Central memory CD4-positive, alpha-beta T cell (primary cell): ENCODE measurements around the gene MRPL38.
"Not testable (repeated sequence)": the region's sequence is repeated elsewhere in the genome, so short reads cannot be mapped to it uniquely, and the experiment has no call there.

Source experiments
- DNase-seq: peaks from one replicate; pipeline ENCODE4 v3.0.0; 2022

MRPL38 gene

DNA sequence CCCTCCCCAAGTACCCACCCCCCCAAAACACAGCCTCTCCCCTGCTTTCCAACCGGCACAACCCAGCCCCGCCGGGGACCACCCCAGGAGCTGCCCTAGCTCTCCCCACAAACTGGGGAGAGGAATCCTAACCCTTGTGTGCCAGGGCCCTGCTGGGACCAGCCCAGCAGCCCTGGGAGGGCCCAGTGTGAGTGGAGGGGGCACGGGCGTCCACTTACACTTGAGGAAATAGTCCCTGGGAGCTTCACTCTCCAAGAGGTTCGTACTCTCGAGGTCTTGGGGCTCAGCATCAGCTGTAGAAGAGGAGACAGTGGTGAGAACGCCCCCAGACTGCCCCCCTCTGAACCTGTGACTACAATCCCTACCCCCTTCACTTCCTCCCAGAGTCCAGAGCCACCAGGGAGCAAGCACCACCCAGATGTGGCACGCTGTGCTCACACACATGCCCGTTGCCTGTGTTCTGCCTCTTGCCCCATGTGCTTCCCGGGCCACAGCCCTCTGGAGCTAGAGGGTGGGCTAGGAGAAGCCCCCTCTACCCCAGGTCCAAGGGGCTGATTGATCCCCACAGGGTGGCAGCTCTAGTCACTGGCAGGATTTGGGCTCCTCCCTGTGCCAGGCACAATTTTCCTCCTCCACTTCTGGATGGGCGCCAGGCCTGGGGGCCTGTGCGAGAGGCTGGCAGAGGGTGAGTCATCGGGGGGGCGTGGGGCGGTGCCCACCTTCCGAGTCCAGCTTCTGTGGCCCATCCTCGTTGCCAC lies 29.3 kb downstream of the MRPL38 start:
- DNase-seq: no peak

DNA sequence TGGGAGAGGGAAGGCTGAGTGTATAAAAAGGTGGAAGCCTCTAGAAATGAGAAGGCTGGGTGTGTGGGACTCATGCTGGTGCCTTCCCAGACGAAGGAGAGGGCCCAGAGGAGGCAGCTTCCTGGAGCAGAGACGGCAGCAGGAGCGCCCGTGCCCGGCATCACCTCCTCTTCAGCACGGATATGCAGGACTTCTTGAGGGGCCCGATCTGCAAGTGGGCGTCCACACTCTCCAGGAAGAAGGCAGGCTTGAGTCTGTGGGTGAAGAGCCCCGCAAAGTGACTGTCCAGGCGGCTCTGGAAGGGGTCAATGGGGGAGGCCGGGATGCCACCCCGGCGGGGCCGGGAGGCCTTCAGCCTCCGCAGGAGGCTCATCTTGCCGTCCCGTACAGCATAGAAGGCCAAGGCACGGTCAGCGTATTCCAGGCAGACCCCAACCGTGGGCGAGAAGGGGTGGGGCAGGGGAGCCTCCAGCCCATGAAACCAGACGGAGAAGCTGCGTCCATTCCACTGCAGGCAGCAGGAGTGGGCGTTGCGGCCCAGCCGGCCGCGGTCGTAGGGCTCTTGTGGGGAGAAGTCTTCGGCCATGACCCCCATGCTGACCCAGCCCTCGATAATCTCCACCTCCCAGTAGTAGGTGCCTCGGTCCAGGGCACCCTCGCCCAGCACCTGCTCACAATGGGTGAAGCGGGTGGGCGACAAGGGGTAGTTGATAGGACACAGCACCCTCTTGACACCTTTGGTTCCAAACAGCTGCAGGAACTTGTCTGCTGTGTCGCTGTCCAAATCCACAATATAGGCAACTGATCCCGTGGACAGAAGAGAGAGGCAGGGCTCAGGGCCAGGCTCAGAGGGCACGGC lies 30.1 kb downstream of the MRPL38 start:
- no peak for DNase-seq

DNA sequence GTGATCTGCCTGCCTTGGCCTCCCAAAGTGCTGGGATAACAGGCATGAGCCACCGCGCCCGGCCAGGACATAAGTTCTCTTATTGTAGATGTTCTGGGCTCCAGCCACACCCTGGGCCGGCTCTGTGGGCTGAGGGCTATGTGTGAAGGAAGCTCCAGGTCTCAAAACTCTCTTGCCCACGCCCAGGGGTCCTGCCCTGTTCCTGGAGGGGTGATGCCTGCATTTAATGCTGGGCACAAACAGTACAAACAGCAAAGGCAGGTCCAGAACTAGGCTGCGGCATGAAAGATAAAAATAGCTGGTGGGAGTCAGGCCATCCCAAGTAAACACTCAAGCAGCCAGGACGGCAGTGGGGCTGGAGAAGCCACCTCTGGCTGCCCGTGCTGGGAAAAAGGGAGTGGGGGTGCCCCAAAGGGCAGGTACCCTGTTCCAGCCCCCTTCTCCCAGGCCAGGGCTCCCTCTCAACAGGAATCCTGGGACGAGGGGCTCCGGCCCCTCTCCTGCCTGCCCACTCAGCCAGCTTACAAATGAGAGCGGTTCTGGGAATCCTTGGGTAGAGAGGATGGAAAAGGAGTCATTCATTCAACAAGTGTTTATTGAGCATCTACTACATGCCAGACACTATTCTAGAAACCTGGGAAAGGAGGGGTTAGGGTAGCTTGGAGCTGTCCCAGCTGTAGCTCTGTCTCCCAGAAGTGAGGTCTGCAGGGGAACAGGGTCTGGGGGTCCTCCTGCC lies 30.9 kb downstream of the MRPL38 start:
- no peak for DNase-seq

DNA sequence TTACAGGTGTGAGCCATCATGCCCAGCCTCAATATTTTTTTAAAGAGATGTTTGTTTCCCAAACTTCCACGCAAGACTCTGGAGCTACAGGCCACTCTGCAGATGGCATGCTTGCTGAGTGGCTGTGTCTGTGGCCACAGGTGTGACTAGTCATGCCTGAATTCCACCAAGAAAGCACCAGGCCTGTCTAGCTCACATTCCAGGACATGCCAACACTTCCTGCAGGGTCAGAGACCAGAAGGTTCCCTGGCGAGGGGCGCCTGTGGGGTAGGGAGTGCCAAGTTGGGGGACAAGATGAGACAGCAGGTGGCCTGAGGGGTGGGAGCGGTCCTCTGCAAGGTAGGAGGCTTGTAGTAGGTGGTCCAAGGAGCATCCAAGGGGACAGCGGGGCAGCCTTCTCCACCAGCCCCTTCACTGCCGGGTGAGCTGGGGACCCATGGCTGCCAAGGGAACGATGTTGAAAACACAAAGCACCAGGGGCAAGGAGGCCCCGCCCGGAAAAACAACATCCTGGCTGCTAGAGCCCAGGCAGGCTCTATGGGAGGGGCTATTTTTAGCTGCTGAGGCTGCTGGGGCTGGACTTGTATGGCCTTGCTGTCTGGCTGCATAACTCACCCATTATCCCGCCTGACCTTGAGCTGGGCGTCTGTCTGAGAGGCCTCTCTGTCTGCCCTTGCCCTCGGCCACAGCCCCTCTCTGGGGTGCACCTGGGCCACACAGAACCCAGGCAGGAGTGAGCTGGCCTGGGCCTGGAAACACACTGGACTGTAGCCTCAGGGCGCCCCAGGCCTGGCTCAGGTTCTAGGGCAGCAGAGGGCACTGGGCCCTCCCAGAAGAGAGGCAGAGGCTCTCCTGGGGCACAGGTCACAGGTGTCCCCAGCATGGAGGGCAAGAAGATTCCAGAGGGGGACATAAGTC lies 32.0 kb downstream of the MRPL38 start:
- peak; percentile 67 for DNase-seq

DNA sequence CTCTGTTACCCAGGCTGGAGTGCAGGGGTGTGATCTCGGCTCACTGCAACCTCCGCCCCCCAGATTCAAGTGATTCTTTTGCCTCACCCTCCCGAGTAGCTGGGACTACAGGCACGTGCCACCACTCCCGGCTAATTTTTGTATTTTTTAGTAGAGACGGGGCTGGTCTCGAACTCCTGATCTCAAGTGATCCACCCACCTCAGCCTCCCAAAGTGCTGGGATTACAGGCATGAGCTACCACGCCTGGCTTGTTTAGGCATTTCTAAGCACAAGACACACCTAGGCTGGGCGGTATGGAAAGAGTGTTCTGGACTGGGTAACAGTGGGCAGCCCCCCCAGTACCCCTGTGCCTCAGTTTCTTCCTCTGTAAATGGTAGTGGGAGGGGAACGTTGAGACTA lies 34.5 kb downstream of the MRPL38 start:
- not testable (repeated sequence) for DNase-seq

DNA sequence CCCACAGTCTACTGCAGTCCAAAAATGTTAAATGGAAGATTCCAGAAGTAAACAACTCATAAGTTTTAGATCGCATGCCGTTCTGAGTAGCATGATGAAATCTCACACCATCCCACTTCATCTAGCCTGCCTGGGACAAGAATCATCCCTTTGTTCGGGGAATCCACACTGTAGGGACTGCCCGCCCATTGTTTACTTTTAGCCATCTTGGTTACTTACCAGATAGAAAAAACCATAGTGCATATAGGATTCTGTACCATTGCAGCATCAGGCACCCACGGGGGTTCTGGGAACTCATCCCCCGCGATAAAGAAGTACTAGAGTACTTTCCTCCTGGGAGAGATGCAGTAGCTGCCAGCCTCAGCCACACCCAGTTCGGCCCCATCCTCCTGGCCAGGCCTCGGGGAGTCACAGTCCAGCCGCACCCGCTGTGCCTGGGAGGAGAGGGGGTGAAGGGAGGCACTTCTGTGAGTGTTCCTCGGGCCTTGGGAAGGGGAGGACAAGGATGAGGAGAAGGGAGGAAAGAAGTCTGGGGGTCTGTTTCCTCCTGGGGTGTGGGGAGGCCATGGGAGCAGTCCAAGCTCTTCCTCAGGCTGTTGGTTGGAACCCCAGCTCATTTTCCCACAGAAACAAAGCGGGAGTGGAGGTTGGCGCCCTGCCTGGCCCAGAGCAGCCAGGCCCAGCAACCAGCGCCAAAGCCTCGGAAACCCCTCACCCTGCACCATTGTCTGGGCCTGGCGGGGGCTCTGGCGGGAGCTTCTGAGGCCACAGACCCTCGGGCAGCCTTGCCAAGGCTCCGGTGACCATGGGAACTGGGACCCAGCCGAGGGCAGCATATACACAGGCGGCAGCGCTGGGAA lies 35.2 kb downstream of the MRPL38 start:
- DNase-seq: no peak

DNA sequence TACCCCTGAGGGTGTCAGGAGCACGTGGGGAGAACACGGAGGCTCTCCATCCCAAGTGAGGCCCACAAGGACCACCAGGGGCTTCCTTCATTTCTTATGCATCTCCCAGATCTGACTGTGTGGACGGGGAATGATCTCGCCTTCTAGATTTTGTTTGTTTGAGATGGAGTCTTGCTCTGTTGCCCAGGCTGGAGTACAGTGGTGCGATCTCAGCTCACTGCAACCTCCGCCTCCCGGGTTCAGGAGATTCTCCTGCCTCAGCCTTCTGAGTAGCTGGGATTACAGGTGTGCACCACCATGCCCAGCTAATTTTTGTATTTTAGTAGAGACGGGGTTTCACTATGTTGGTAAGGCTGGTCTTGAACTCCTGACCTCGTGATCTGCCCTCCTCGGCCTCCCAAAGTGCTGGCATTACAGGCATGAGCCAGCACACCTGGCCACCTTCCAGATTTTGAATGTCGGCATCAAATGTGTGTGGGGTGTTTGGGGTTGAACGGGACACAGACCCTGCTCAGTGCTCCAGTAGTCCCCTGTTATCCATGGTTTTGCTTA lies 35.9 kb downstream of the MRPL38 start:
- not testable (repeated sequence) for DNase-seq

DNA sequence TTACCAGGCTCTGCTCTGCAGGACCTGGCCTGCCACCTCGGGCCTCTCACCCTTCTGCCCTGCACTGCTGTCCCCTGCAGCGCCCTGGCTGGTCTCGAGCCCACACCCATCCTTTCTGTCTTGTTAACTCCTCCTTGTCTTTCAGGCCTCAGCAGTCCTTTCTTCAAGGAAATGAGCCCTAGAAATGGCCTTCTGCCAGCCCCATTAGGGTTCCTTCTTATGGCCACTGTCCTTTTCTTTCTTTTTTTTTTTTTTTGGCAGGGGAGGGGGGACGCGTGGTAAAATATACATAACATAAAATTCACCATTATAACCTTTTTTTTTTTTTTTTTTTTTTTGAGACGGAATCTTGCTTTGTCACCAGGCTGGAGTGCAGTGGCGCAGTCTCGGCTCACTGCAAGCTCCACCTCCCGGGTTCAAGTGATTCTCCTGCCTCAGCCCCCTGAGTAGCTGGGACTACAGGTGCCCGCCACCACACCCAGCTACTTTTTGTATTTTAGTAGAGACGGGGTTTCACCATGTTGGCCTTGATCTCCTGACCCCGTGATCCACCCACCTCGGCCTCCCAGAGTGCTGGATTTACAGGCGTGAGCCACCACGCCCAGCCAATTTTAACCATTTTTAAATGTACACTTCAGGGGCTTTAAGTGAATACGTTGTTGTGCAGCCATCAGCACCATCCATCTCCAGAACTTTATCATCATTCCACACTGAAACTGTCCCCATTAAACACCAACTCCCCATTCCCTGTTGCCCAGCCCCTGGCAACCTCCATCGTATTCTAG lies 39.1 kb downstream of the MRPL38 start:
- not testable (repeated sequence) for DNase-seq

DNA sequence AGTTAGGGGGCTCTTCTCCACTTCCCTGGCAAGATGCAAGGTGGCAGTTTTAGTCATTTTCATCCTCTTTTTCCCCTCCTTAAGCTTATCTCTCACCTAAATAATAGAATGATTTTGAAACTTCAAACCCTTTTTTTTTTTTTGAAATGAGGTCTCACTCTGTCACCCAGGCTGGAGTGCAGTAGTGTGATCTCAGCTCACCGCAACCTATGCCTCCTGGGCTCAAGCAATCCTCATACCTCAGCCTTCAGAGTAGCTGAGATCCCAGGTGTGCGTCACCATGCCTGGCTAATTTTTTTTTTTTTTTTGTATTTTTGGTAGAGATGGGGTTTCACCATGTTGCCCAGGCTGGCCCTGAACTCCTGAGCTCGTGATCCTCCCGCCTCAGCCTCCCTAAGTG lies 39.8 kb downstream of the MRPL38 start:
- DNase-seq: peak; percentile 25

DNA sequence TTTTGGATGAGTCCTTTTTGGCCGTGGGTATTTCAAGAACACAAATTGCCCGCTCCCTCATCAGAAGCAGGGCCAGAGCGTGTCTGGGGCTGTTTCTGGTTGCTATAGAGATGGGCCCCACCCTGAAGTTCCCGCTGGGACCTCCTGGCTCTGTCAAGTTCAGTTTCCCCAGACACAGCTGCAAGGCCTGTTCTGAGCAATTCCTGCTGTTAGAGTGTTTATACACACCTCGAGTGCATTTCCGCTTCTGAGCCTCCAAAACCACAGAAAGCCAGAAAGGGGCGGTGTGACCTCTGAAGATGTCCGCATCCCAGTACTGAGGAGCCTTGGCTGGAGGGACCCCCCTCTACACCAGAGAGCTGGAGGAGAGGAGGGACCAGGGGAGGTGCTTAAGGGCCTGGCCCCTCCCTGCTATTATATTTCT lies 40.2 kb downstream of the MRPL38 start:
- DNase-seq: peak; percentile 46

DNA sequence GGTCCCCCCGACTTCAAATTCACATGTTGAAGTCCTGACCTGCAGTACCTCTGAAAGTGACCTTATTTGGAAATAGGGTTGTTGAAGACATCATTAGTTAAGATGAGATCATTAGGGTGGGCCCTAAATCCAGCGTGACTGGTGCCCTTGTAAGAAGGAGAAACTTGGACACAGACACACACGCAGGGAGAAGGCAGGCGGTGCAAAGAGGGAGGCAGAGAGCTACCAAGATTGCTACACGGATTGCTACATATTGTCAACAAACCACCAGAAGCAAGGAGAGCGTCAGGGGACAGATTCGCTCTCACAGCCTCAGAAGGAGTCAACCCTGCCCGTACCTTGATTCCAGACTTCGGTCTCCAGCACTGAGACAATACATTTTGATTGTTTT lies 42.8 kb downstream of the MRPL38 start:
- no peak for DNase-seq

DNA sequence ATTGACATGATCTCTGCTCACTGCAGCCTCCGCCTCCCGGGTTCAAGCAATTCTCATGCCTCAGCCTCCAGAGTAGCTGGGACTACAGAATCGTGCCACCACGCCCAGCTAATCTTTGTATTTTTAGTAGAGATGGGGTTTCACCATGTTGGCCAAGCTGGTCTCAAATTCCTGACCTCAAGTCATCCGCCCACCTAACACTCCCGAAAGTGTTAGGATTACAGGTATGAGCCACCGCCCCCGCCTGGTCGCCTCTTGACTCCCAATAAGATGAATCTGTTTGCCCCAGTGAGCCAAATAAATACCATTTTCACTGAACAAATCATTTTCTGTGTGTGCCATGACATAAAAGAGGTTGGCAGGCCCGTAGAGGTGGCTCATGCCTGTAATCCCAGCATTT lies 45.3 kb downstream of the MRPL38 start:
- not testable (repeated sequence) for DNase-seq

DNA sequence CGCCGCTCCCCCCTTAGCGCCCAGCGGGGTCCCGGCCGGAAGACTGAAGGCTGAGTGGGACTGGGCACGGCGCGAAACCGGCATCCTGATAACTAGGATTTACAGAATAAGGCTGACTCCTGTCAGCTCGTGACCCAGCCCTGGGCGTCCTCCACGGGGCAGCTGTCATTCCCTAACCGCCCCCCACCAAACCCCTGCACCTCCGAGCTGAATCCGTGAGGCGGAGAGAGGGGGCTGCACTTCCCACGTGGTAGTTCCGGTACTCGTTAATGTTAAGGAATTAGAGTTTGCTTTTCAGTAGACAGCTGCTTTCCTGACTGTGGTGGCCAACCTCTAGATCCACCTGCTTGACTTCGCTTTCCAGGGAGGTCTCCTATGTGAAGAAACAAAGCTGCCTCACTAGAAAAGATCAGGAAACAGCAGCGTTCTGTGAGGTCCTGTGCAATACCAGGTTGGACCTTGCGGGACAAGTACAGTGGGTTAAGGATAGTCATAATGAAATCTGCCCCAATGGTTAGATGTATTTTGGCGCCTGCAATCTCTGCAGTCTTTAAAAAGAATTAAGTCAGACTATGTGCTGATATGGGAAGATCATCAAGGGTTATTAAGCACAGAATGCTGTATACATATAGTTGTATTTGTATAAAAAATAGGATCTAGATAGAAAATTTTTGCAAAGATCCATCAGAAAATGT lies 48.5 kb downstream of the MRPL38 start:
- no peak for DNase-seq

DNA sequence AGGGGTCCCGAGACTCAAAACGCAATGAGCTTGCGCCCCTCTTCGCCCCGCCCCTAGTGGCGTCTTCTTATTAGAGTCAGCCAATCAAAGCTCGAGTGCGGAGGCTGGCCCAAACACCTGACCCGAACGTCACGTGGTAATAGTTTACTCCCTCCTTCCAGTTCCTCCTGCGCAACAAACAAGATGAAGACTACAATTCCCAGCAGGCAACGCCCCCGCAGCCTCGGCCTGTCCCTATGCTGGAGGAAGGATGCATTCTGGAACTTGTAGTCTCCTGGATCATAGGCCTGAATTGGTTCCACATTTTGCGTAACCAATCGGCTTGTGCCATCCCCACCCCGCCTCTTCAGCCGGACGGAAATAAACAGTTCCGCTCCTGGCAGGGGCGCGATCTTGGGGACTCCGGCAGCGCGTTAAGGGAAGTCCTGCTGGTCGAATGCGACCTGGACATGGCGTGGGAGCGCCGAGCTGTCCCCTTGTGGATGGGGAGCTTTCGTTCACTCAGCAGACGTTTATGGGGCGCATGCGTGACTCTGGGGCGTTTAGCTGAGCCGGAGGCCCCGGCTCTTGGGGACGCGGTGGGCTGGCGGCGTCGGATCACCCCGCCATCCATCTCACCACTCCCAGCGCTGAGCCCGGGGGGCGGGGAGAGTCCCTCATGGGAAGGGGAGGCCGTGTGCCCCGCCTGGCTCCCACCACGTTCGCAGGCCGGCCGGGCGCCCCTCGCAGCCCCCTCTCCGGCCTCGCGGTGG lies 49.2 kb downstream of the MRPL38 start, which contains the start of gene WBP2:
WBP2 (minus strand) TSS at position 26 of the 752 bp plus-strand sequence. CDS start 38 bp downstream, outside the sequence.
- peak; percentile 99 for DNase-seq

DNA sequence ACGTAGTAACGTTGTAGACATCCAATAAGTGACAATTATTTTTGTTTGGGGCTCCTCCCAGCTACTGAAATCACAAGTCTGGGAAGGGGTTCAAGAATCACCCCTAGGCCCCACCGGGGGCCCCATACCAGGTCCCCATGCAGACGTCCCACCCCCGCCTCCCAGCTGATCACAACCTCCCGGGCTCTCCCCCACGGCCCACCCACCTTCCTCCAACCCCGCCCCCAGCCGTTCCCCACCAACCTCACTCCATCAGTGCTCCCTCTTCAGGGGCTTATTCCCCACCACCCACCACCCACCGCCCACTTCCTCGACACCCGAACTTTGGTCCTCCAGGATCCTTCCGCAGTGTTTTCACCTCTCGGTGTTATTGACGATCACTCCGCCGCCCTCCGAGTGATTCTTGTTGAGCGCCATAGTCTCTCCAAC lies 49.8 kb downstream of the MRPL38 start:
- no peak for DNase-seq

DNA sequence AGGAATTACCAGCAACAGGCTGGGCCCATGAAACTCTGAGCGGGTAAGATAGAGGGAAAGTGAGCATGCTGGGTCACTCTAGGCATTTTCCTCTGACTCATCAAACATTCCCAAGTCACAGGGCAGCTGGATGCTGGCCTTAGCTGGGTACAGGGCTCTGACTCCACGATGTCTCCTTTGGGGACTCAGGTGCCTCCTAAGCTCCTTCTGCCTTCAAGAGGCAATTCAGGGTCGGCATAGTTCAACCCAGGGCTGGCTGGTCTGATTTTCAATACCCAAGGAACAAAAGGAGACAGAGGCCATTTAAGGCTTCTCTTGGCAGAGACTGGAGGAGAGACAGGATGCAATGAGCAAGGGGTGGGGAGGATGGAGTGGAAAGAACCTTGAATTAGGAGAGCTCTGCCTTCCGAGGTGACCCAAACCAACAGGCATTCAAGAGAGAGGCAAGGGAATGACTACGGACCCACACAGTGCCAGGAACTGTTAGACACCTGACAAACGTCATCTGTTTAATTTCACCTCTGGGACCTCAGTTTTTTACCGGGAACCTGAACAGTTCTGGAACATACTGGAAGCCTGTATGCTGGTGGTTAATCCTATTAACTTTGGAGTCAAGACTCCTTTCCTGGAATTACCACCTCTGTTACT lies 50.5 kb downstream of the MRPL38 start:
- DNase-seq: no peak

DNA sequence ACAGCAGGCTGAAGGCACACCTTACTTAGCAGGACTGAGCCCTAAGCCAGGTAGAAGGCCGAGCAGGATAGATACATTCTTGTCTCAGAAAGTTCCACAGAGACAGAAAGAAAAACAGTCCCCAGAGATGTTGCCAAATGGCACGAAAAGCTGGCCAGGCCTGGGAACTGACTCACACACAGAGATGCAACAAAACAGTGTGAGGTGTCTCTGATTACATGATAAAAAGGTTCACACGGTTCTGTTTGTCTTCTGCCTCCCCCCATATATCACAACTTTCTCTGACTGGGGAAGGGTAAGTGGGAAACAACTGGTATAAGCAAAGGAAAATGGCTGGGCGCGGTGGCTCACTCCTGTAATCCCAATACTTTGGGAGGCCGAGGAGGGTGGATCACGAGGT lies 51.3 kb downstream of the MRPL38 start:
- no peak for DNase-seq

DNA sequence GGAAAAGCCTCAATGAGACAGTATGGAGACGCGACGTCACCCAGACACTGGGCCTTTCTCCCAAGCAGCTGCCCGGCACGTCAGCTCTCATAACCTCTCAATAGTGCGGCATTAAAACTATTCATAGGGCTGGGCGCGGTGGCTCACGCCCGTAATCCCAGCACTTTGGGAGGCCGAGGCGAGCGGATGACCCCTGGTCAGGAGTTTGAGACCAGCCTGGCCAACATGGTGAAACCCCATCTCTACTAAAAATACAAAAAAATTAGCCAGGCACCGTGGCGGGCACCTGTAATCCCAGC lies 53.0 kb downstream of the MRPL38 start:
- not testable (repeated sequence) for DNase-seq
